GM21447 (cell line): ENCODE results near the gene SPHKAP.
"Not testable (repeated sequence)": the region's sequence is repeated elsewhere in the genome, so short reads cannot be mapped to it uniquely, and the experiment has no call there.

Experiments
- ATAC-seq: cut with Tn5 transposase; IDR thresholded peaks from one replicate; pipeline ENCODE4 v1.9.1; 2021; ENCODE audit not compliant: unreplicated experiment

SPHKAP gene

GRCh38 chr2:228104215-228104614 lies 77.3 kb downstream of the SPHKAP start:
- no peak for ATAC-seq

GRCh38 chr2:228103379-228103778 lies 78.1 kb downstream of the SPHKAP start:
- no peak for ATAC-seq

GRCh38 chr2:228102949-228103348 lies 78.5 kb downstream of the SPHKAP start:
- no peak for ATAC-seq

- ATAC-seq: no peak
Measured at GRCh38 chr2:228094377-228094921, 87.0 kb downstream of the SPHKAP start.

- no peak for ATAC-seq
Measured at GRCh38 chr2:228092056-228092455, 89.4 kb downstream of the SPHKAP start.

GRCh38 chr2:228086561-228086960 lies 94.9 kb downstream of the SPHKAP start:
- ATAC-seq: no peak

- ATAC-seq: no peak
Measured at GRCh38 chr2:228084717-228085116, 96.8 kb downstream of the SPHKAP start.

- no peak for ATAC-seq
Measured at GRCh38 chr2:228083131-228083530, 98.4 kb downstream of the SPHKAP start.

GRCh38 chr2:228082571-228082970 lies 98.9 kb downstream of the SPHKAP start:
- ATAC-seq: no peak

- ATAC-seq: no peak
Measured at GRCh38 chr2:228079194-228079593, 102.3 kb downstream of the SPHKAP start.

- not testable (repeated sequence) for ATAC-seq
Measured at GRCh38 chr2:228076695-228077094, 104.8 kb downstream of the SPHKAP start.

GRCh38 chr2:228072669-228073068 lies 108.8 kb downstream of the SPHKAP start:
- no peak for ATAC-seq

GRCh38 chr2:228067309-228067708 lies 114.2 kb downstream of the SPHKAP start:
- ATAC-seq: no peak

GRCh38 chr2:228066126-228066798 lies 115.2 kb downstream of the SPHKAP start:
- no peak for ATAC-seq

- ATAC-seq: no peak
Measured at GRCh38 chr2:228065686-228066085, 115.8 kb downstream of the SPHKAP start.

GRCh38 chr2:228064796-228065315 lies 116.6 kb downstream of the SPHKAP start:
- no peak for ATAC-seq

- no peak for ATAC-seq
Measured at GRCh38 chr2:228064024-228064423, 117.5 kb downstream of the SPHKAP start.

GRCh38 chr2:228063558-228063957 lies 117.9 kb downstream of the SPHKAP start:
- ATAC-seq: no peak

GRCh38 chr2:228059735-228060134 lies 121.8 kb downstream of the SPHKAP start:
- no peak for ATAC-seq

- no peak for ATAC-seq
Measured at GRCh38 chr2:228056293-228057097, 125.0 kb downstream of the SPHKAP start.

GRCh38 chr2:228048838-228049490 lies 132.5 kb downstream of the SPHKAP start:
- no peak for ATAC-seq
